Ishikawa (cell line): Measurements from ENCODE around the gene TCEAL1.

Experiments used
- EP300 ChIP-seq: IDR thresholded peaks from 2 replicates; pipeline ENCODE4 v1.6.1; 2012; ENCODE audit warnings: borderline replicate concordance
- RAD21 ChIP-seq: IDR thresholded peaks from 2 replicates; pipeline ENCODE4 v1.6.1; 2012; ENCODE audit warnings: low read depth
- TAF1 ChIP-seq: IDR thresholded peaks from 2 replicates; pipeline ENCODE4 v1.6.1; 2012; ENCODE audit warnings: low read depth, mild to moderate bottlenecking
- TEAD4 ChIP-seq: IDR thresholded peaks from 2 replicates; pipeline ENCODE4 v1.6.1; 2012
- TF ChIP-seq, protein P1 (sequence below): IDR thresholded peaks from 2 replicates; pipeline ENCODE4 v1.6.1; 2012

DNA sequence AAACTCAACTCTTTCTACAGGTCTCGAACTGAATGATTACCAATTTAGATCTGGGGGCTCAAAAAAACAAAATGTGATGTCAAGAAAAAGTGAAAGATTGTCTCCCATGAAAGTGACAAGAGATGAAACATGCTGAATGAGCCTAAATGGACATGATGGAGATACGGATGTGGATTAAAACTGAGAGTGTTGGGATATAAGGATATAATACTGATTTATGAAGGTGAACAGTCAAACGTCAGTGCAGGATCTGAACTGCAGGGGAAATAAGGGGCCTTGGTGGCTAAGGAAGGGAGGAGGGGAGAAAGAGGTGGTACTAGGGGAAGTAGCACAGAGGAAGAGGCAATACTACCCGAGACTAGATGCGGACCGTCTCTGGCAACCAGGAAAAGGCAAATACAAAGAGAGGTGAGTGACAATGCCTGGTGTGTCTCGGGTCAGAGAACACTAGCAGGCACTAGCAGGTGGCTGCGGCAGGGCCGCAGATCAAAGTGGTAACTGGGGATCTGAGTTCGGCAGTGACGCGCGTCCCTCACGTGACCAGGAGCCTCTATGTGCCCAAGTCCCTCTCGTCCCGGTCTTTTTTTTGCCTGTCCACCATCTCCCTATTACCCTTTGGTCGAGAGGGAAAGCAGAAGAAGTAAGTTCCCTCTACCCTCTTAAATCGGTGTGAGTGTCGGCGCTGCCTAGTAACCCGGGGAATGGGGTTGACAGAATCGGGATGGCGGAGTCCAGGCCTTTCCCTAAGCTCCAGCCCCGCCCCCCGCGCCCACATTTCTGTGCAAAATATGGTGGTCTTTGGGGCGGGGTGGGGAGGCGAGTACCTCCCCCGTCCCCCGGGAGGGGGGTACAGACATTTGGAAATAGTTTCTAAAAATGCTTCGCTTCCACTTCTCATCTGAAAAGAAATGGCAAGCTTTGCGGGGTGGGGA, at the start of gene TCEAL1:
- TF ChIP-seq, protein P1, sequence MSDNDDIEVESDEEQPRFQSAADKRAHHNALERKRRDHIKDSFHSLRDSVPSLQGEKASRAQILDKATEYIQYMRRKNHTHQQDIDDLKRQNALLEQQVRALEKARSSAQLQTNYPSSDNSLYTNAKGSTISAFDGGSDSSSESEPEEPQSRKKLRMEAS = no peak
- no peak for TF ChIP-seq EP300
- no peak for TF ChIP-seq TAF1
- no peak for TF ChIP-seq TEAD4
- TF ChIP-seq RAD21 = no peak
